ENCODE measurements around the gene MRTFB. TPM values are rescaled to one million over a fixed set of nuclear protein-coding genes. Genes with fewer than 3 reads are reported as not detected.
A peak's percentile ranks its signal among the peaks of the same experiment; 100 is the strongest.

MRTFB gene
- total and polyA plus RNA-seq, 4 experiments from 2014 or later: 6.1 to 26.7 (median 15.6) TPM

- Mint-ChIP-seq H3K4me1 (no peaks in the 10 kb centered on the region), H3K9me3 (peaks cover 3 to 31% (median 24%) of the 10 kb centered on the region in 8 donors), H3K27me3 (no peaks in the 10 kb centered on the region), H3K4me3 (no peak overlapping the region), H3K27ac (no peak overlapping the region), H3K36me3 (peaks cover 48 to 53% of the 10 kb centered on the region in 2 donors)
- intact Hi-C loops (cut with micrococcal nuclease): no loop called here
- no peak overlapping the region for H3K4me3 ChIP-seq (ENCODE audit: low read length in 2 of 2)
- no peak for DNase-seq
- ChIA-PET POLR2A (ENCODE audit: partially characterized antibody) (no interaction called here), CTCF (ENCODE audit: partially characterized antibody) (no interaction called here)
- H3K9me3 ChIP-seq (ENCODE audit: control insufficient read depth in 1 of 2, low read length in 2 of 2): peaks cover 0 to 4% of the 10 kb centered on the region in 2 donors
- peaks cover 5% of the 10 kb centered on the region for H3K36me3 ChIP-seq (ENCODE audit: insufficient read depth, low read length)
- no peak overlapping the region for H3K27ac ChIP-seq (ENCODE audit: low read depth, low read length)
- no peaks in the 10 kb centered on the region for H3K27me3 ChIP-seq (ENCODE audit: insufficient read depth, low read length)
- H3K4me1 ChIP-seq (ENCODE audit: insufficient read depth, low read length): no peaks in the 10 kb centered on the region
These were observed 197.0 kb downstream of the MRTFB start for GRCh38 chr16:14268073-14268472.

GRCh38 chr16:14275934-14276333 lies 204.8 kb downstream of the MRTFB start:
- Mint-ChIP-seq H3K4me3 (no peak overlapping the region), H3K27me3 (no peaks in the 10 kb centered on the region), H3K4me1 (no peaks in the 10 kb centered on the region), H3K27ac (no peak overlapping the region), H3K9me3 (peaks cover 0 to 9% (median 4%) of the 10 kb centered on the region in 8 donors), H3K36me3 (peaks cover 0 to 2% of the 10 kb centered on the region in 2 donors)
- no peak for DNase-seq
- intact Hi-C loops (cut with micrococcal nuclease): no loop called here
- no peaks in the 10 kb centered on the region for H3K4me1 ChIP-seq (ENCODE audit: insufficient read depth, low read length)
- H3K27ac ChIP-seq (ENCODE audit: low read depth, low read length): no peak overlapping the region
- no peaks in the 10 kb centered on the region for H3K9me3 ChIP-seq (ENCODE audit: control insufficient read depth in 1 of 2, low read length in 2 of 2)
- H3K36me3 ChIP-seq (ENCODE audit: insufficient read depth, low read length): no peaks in the 10 kb centered on the region
- no peak overlapping the region for H3K4me3 ChIP-seq (ENCODE audit: low read length in 2 of 2)
- ChIA-PET CTCF (ENCODE audit: partially characterized antibody) (no interaction called here), POLR2A (ENCODE audit: partially characterized antibody) (no interaction called here)
- H3K27me3 ChIP-seq (ENCODE audit: insufficient read depth, low read length): no peaks in the 10 kb centered on the region

GRCh38 chr16:14278749-14279148 lies 207.6 kb downstream of the MRTFB start:
- Mint-ChIP-seq H3K4me1 (no peaks in the 10 kb centered on the region), H3K27ac (no peak overlapping the region), H3K27me3 (no peaks in the 10 kb centered on the region), H3K9me3 (peaks cover 0 to 3% (median 0%) of the 10 kb centered on the region in 8 donors), H3K36me3 (no peaks in the 10 kb centered on the region), H3K4me3 (no peak overlapping the region)
- Histone ChIP-seq H3K9me3 (ENCODE audit: control insufficient read depth in 1 of 2, low read length in 2 of 2) (no peaks in the 10 kb centered on the region), H3K4me1 (ENCODE audit: insufficient read depth, low read length) (no peaks in the 10 kb centered on the region), H3K4me3 (ENCODE audit: low read length in 2 of 2) (no peak overlapping the region), H3K36me3 (ENCODE audit: insufficient read depth, low read length) (no peaks in the 10 kb centered on the region), H3K27ac (ENCODE audit: low read depth, low read length) (no peak overlapping the region), H3K27me3 (ENCODE audit: insufficient read depth, low read length) (no peaks in the 10 kb centered on the region)
- intact Hi-C loops (cut with micrococcal nuclease): no loop called here
- no peak for DNase-seq
- ChIA-PET POLR2A (ENCODE audit: partially characterized antibody) (no interaction called here), CTCF (ENCODE audit: partially characterized antibody) (interaction anchor here (0.9 kb wide), 1 partner anchor 17 kb away, joined by 3 read pairs; no protein-coding TSS in a partner anchor)

GRCh38 chr16:14280541-14280940 lies 209.4 kb downstream of the MRTFB start:
- intact Hi-C loops (cut with micrococcal nuclease): no loop called here
- no peaks in the 10 kb centered on the region for H3K36me3 ChIP-seq (ENCODE audit: insufficient read depth, low read length)
- peaks cover 0 to 2% of the 10 kb centered on the region in 2 donors for H3K27me3 Mint-ChIP-seq
- H3K27me3 ChIP-seq (ENCODE audit: insufficient read depth, low read length): no peaks in the 10 kb centered on the region
- CTCF ChIA-PET (ENCODE audit: partially characterized antibody): no interaction called here
- H3K9me3 ChIP-seq (ENCODE audit: control insufficient read depth in 1 of 2, low read length in 2 of 2): no peaks in the 10 kb centered on the region
- H3K27ac Mint-ChIP-seq: no peak overlapping the region
- no peak overlapping the region for H3K4me3 ChIP-seq (ENCODE audit: low read length in 2 of 2)
- H3K9me3 Mint-ChIP-seq: peaks cover 0 to 7% (median 0%) of the 10 kb centered on the region in 8 donors
- DNase-seq: no peak
- no peak overlapping the region for H3K27ac ChIP-seq (ENCODE audit: low read depth, low read length)
- POLR2A ChIA-PET (ENCODE audit: partially characterized antibody): no interaction called here
- H3K4me3 Mint-ChIP-seq: no peak overlapping the region
- H3K4me1 Mint-ChIP-seq: peaks cover 2 to 14% (median 6%) of the 10 kb centered on the region in 4 donors
- peaks cover 8% of the 10 kb centered on the region for H3K4me1 ChIP-seq (ENCODE audit: insufficient read depth, low read length)
- H3K36me3 Mint-ChIP-seq: peaks cover 0 to 8% of the 10 kb centered on the region in 2 donors

DNA sequence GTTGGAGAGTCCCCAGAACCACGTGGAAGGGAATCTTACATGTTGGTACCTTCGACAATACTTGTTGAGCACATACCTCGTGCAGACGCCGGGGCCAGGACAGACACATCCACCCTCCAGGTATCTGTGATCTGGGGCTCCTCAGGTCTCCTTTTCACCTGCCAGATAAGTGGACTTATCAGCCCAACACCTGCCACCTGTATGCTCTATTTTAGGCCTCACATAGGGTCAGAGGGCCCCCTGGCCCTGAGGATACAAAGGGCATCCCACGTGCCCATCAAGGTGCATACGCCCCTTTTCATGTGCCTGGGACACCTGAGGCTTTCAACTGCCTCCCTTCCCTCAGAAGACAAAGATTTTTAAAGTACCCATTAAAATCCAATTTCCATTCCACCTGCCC lies 212.7 kb downstream of the MRTFB start:
- no peaks in the 10 kb centered on the region for H3K27me3 ChIP-seq (ENCODE audit: insufficient read depth, low read length)
- peaks cover 0 to 20% (median 2%) of the 10 kb centered on the region in 8 donors for H3K9me3 Mint-ChIP-seq
- peaks cover 8 to 33% (median 16%) of the 10 kb centered on the region in 4 donors for H3K4me1 Mint-ChIP-seq
- H3K4me3 ChIP-seq (ENCODE audit: low read length in 2 of 2): no peak overlapping the region
- POLR2A ChIA-PET (ENCODE audit: partially characterized antibody): no interaction called here
- peaks cover 18% of the 10 kb centered on the region for H3K4me1 ChIP-seq (ENCODE audit: insufficient read depth, low read length)
- no peak overlapping the region for H3K27ac ChIP-seq (ENCODE audit: low read depth, low read length)
- H3K9me3 ChIP-seq (ENCODE audit: control insufficient read depth in 1 of 2, low read length in 2 of 2): no peaks in the 10 kb centered on the region
- peaks cover 0 to 17% of the 10 kb centered on the region in 2 donors for H3K36me3 Mint-ChIP-seq
- H3K36me3 ChIP-seq (ENCODE audit: insufficient read depth, low read length): no peaks in the 10 kb centered on the region
- peak overlapping the region in 5 of 8 donors; percentile 1 to 35 (median 15) for H3K4me3 Mint-ChIP-seq
- peaks cover 2% of the 10 kb centered on the region in 2 donors for H3K27me3 Mint-ChIP-seq
- peak overlapping the region in 1 of 7 donors; percentile 98 for H3K27ac Mint-ChIP-seq
- intact Hi-C loops (cut with micrococcal nuclease): no loop called here
- DNase-seq: no peak
- CTCF ChIA-PET (ENCODE audit: partially characterized antibody): interaction anchor here (2.5 kb wide), 1 partner anchor 361 kb away, joined by 11 read pairs; no protein-coding TSS in a partner anchor

DNA sequence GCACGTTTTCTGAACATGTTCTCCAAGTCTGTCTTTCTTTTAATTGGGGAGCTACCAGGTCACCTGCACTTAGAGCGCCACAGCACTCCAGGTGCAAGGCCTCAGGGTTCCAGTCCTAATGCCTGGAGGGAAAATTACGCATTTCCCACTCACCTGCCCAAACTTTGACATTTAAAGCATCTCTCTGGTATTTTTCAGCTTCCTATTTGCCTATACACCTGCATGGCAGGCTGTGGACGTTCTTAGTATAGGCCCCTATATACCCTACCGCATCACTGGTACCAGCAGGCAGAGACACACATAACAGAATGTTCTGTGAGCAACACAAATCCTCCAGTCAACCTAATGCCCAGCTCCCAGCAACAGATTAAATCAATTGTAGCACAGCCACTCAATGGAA lies 213.3 kb downstream of the MRTFB start:
- no peaks in the 10 kb centered on the region for H3K9me3 ChIP-seq (ENCODE audit: control insufficient read depth in 1 of 2, low read length in 2 of 2)
- no peak for DNase-seq
- H3K4me1 Mint-ChIP-seq: peaks cover 8 to 33% (median 16%) of the 10 kb centered on the region in 4 donors
- H3K27me3 Mint-ChIP-seq: peaks cover 2% of the 10 kb centered on the region in 2 donors
- ChIA-PET CTCF (ENCODE audit: partially characterized antibody) (interaction anchor here (2.5 kb wide), 1 partner anchor 361 kb away, joined by 11 read pairs; no protein-coding TSS in a partner anchor), POLR2A (ENCODE audit: partially characterized antibody) (interaction anchor here (1.6 kb wide), 1 partner anchor 17 kb away, joined by 8 read pairs; no protein-coding TSS in a partner anchor)
- H3K27ac Mint-ChIP-seq: peak overlapping the region in 4 of 7 donors; percentile 6 to 98 (median 28)
- H3K4me3 ChIP-seq (ENCODE audit: low read length in 2 of 2): no peak overlapping the region
- H3K27me3 ChIP-seq (ENCODE audit: insufficient read depth, low read length): no peaks in the 10 kb centered on the region
- peak overlapping the region in 7 of 8 donors; percentile 58 to 96 (median 94) for H3K4me3 Mint-ChIP-seq
- H3K4me1 ChIP-seq (ENCODE audit: insufficient read depth, low read length): peaks cover 18% of the 10 kb centered on the region
- intact Hi-C loops (cut with micrococcal nuclease): no loop called here
- H3K36me3 Mint-ChIP-seq: peaks cover 0 to 17% of the 10 kb centered on the region in 2 donors
- H3K36me3 ChIP-seq (ENCODE audit: insufficient read depth, low read length): no peaks in the 10 kb centered on the region
- no peak overlapping the region for H3K27ac ChIP-seq (ENCODE audit: low read depth, low read length)
- peaks cover 0 to 26% (median 7%) of the 10 kb centered on the region in 8 donors for H3K9me3 Mint-ChIP-seq

GRCh38 chr16:14284930-14285512 lies 213.9 kb downstream of the MRTFB start:
- H3K4me1 ChIP-seq (ENCODE audit: insufficient read depth, low read length): peaks cover 18% of the 10 kb centered on the region
- H3K27me3 ChIP-seq (ENCODE audit: insufficient read depth, low read length): no peaks in the 10 kb centered on the region
- peak overlapping the region; percentile 71 for H3K27ac ChIP-seq (ENCODE audit: low read depth, low read length)
- peaks cover 0 to 17% of the 10 kb centered on the region in 2 donors for H3K36me3 Mint-ChIP-seq
- peaks cover 0 to 32% (median 14%) of the 10 kb centered on the region in 8 donors for H3K9me3 Mint-ChIP-seq
- CTCF ChIA-PET (ENCODE audit: partially characterized antibody): interaction anchor here (1.0 to 2.5 kb wide), 4 partner anchors 23 to 362 kb away, joined by 3 to 13 read pairs (median 7); no protein-coding TSS in a partner anchor
- intact Hi-C loops (cut with micrococcal nuclease): loop anchor here (1.0 to 5.0 kb wide), 5 partner anchors 16 to 366 kb away; partner anchors contain the start of genes MRTFB and PARN
- POLR2A ChIA-PET (ENCODE audit: partially characterized antibody): interaction anchor here (0.5 to 3.4 kb wide), 7 partner anchors 16 to 1093 kb away, joined by 3 to 18 read pairs (median 8); partner anchors contain the start of genes BFAR, ERCC4 and PARN
- no peak for DNase-seq
- peaks cover 2% of the 10 kb centered on the region in 2 donors for H3K27me3 Mint-ChIP-seq
- peak overlapping the region; percentile 76 to 98 (median 94) for H3K27ac Mint-ChIP-seq
- H3K36me3 ChIP-seq (ENCODE audit: insufficient read depth, low read length): no peaks in the 10 kb centered on the region
- H3K4me3 Mint-ChIP-seq: peak overlapping the region; percentile 89 to 97 (median 95)
- peaks cover 8 to 33% (median 16%) of the 10 kb centered on the region in 4 donors for H3K4me1 Mint-ChIP-seq
- H3K4me3 ChIP-seq (ENCODE audit: low read length in 2 of 2): peak overlapping the region; percentile 64 to 71
- H3K9me3 ChIP-seq (ENCODE audit: control insufficient read depth in 1 of 2, low read length in 2 of 2): no peaks in the 10 kb centered on the region

Data from CD4-positive, alpha-beta memory T cell (primary cell).